AG04450 (cell line): ENCODE data around the gene ZNF638. TPM values are rescaled to one million over a fixed set of nuclear protein-coding genes. Genes with fewer than 3 reads are reported as not detected.
A peak's percentile ranks its signal among the peaks of the same experiment; 100 is the strongest.

Experiments
- CTCF ChIA-PET: fragments of 300-600, 350-600 bp; formaldehyde crosslinking; extraction: SDS; loops from one replicate; lab custom pipeline; 2022; ENCODE audit warnings: antibody characterized with exemption, inconsistent platforms; lab: Charles Lee
- POLR2A ChIA-PET: fragments of 350-600 bp; formaldehyde crosslinking; extraction: SDS; loops from one replicate; lab custom pipeline; 2021; ENCODE audit warnings: antibody characterized with exemption, inconsistent platforms; lab: Yijun Ruan, JAX
- DNase-seq: peaks from one replicate; pipeline ENCODE4 v3.0.0-alpha.2; 2011; ENCODE audit warnings: low read depth, low spot score
- H3K27ac ChIP-seq: one replicate; pipeline ENCODE4 v1.5.1; 2012; ENCODE audit warnings: low read depth, low read length, control low read depth
- H3K27me3 ChIP-seq: one replicate; pipeline ENCODE4 v1.6.0; 2012; ENCODE audit warnings: low read length; ENCODE audit not compliant: control insufficient read depth, insufficient read depth
- H3K4me3 ChIP-seq: 2 replicates; pipeline ENCODE4 v1.5.1; 2011; ENCODE audit warnings: mild to moderate bottlenecking, low read depth, low read length, control low read depth
- H3K9me3 ChIP-seq: 2 replicates; pipeline ENCODE4 v1.5.1; 2012; ENCODE audit warnings: low read length; ENCODE audit not compliant: control insufficient read depth, insufficient read depth
- CTCF ChIP-seq: IDR thresholded peaks from 2 replicates; pipeline ENCODE4 v1.5.1; 2011; ENCODE audit warnings: low read depth, low read length, control low read depth, inconsistent platforms
- polyA plus RNA-seq: library from polyadenylated mRNA; depleted of rRNA; stranded (reverse); fragments of >200 nt; gene quantifications from 2 replicates; pipeline ENCODE4 v1.2.3, GENCODE V29; 2011

Gene ZNF638
- polyA plus RNA-seq, 1 experiment: 105 TPM

GRCh38 chr2:71458413-71459083 is 127.0 kb downstream of the ZNF638 start:
- Histone ChIP-seq H3K27me3 (peaks cover 30% of the 10 kb centered on the region), H3K9me3 (peaks cover 16% of the 10 kb centered on the region), H3K27ac (no peak overlapping the region), H3K4me3 (no peak overlapping the region)
- no peak for DNase-seq
- no peak for TF ChIP-seq CTCF
- CTCF ChIA-PET: interaction anchor here (5.0 kb wide), 1 partner anchor 54 kb away, joined by 58 read pairs; no protein-coding TSS in a partner anchor
- POLR2A ChIA-PET: no interaction called here

- H3K27me3 ChIP-seq: peaks cover 29% of the 10 kb centered on the region
- CTCF ChIA-PET: interaction anchor here (1.0 to 5.0 kb wide), 2 partner anchors 9 to 53 kb away, joined by 3 to 58 read pairs; no protein-coding TSS in a partner anchor
Observed at GRCh38 chr2:71459084-71459431, 127.5 kb downstream of the ZNF638 start.

DNA sequence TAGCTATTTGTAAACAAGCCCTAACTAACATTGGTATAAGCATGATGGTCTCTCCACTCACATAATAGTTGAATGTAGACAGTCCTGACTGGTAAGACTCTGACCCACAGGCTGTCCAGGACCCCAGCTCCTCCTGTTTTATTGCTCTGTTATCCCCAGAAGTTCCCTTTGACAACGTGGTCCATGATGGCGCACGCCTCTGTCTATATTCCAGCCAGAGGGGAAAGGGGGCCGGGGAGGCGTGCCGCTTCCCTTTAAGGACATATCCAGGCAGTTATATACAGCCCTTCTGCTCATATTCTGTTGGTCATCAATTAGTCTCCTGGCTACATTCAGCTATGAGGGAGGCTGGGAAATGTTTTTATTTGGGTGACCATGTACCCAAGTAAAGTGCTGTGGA is 128.5 kb downstream of the ZNF638 start:
- Histone ChIP-seq H3K4me3 (no peak overlapping the region), H3K27me3 (peaks cover 29% of the 10 kb centered on the region), H3K9me3 (peaks cover 16% of the 10 kb centered on the region), H3K27ac (no peak overlapping the region)
- POLR2A ChIA-PET: no interaction called here
- CTCF ChIA-PET: interaction anchor here (0.6 to 5.0 kb wide), 10 partner anchors 8 to 161 kb away, joined by 3 to 58 read pairs (median 4); partner anchors contain the start of gene ZNF638
- no peak for TF ChIP-seq CTCF
- no peak for DNase-seq

More at GRCh38 chr2:71459084-71459431, 127.5 kb downstream of the ZNF638 start:
- no peak for DNase-seq
- POLR2A ChIA-PET: no interaction called here
- Histone ChIP-seq H3K4me3 (no peak overlapping the region), H3K9me3 (peaks cover 16% of the 10 kb centered on the region), H3K27ac (no peak overlapping the region)
- no peak for TF ChIP-seq CTCF

DNA sequence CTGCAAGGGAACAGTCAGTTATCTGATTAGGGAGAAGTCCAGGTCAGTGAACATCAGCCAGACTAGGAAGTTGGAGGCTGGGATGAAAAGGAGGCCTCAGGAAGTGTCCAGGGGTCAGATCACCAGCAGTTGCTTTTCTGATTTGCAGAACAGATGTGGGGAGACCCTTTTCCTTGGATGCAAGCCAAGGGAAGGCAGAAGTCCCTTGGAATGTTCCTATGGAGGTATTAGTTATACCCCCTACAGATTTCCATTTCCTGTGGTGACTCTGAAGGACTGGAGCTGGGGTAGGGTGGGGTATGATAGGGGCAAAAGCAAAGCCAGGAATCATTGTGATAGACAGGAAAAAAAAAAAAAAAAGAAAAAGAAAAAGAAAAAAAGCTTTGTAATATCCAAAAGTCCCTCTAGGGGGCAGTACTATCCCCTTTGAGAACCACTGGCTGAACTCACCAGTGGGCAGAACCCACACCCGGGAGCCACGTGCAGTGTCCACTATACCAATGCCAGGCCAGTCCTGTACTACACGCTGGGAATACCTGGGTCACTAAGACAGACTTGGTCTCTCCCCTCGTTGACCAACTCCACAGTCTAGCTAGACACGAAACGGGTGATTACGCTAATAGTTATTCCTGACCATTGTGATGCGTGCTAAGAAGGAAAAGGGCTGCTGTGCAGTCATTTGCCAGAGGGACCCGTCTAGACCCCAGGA is 129.2 kb downstream of the ZNF638 start:
- no peak overlapping the region for H3K4me3 ChIP-seq
- H3K9me3 ChIP-seq: peaks cover 16% of the 10 kb centered on the region
- TF ChIP-seq CTCF: peak; percentile 65
- POLR2A ChIA-PET: interaction anchor here (0.6 to 1.1 kb wide), 2 partner anchors 18 to 186 kb away, joined by 3 to 4 read pairs; no protein-coding TSS in a partner anchor
- no peak overlapping the region for H3K27ac ChIP-seq
- peaks cover 34% of the 10 kb centered on the region for H3K27me3 ChIP-seq
- CTCF ChIA-PET: interaction anchor here (0.5 to 5.0 kb wide), 27 partner anchors 8 to 240 kb away, joined by 3 to 58 read pairs (median 3); partner anchors contain the start of genes DYSF and ZNF638
- no peak for DNase-seq
